Endothelial cell (in vitro differentiated cells): Measurements from ENCODE around the gene MPP3. TPM values are rescaled to one million over a fixed set of nuclear protein-coding genes. Genes with fewer than 3 reads are reported as not detected.

Experiments
- DNase-seq: peaks from one replicate; pipeline ENCODE4 v3.0.0; 2021; ENCODE audit warnings: low spot score
- H3K27ac Mint-ChIP-seq: one replicate; pipeline ENCODE4 v1.8.0; 2021; ENCODE audit warnings: mixed read lengths, inconsistent platforms; ENCODE audit not compliant: unreplicated experiment
- H3K27me3 Mint-ChIP-seq: one replicate; pipeline ENCODE4 v1.8.0; 2021; ENCODE audit warnings: mild to moderate bottlenecking, moderate library complexity, mixed read lengths, inconsistent platforms; ENCODE audit not compliant: unreplicated experiment
- H3K36me3 Mint-ChIP-seq: one replicate; pipeline ENCODE4 v1.8.0; 2021; ENCODE audit warnings: mild to moderate bottlenecking, low read depth, mixed read lengths, inconsistent platforms; ENCODE audit not compliant: unreplicated experiment
- H3K4me1 Mint-ChIP-seq: one replicate; pipeline ENCODE4 v1.8.0; 2021; ENCODE audit warnings: mild to moderate bottlenecking, mixed read lengths, inconsistent platforms; ENCODE audit not compliant: unreplicated experiment
- H3K4me3 Mint-ChIP-seq: one replicate; pipeline ENCODE4 v1.8.0; 2021; ENCODE audit warnings: mild to moderate bottlenecking, mixed read lengths, inconsistent platforms; ENCODE audit not compliant: unreplicated experiment
- H3K9me3 Mint-ChIP-seq: one replicate; pipeline ENCODE4 v1.8.0; 2021; ENCODE audit warnings: mixed read lengths, inconsistent platforms; ENCODE audit not compliant: unreplicated experiment
- total RNA-seq: library from RNA; stranded (reverse); fragmentation: NEBNext Ultra II Directional; extraction: Animal tissue kit (Norgen Biotek cat#: 25700); gene quantifications from one replicate; pipeline ENCODE4 v1.2.1, GENCODE V29; 2021; ENCODE audit not compliant: unreplicated experiment
- TF ChIP-seq, protein P1 (sequence below): fragments of 200-600 bp; sonication (generic); IDR thresholded peaks from one replicate; pipeline ENCODE4 v1.5.0; 2021; ENCODE audit warnings: antibody characterized with exemption; ENCODE audit not compliant: unreplicated experiment

The MPP3 gene
- total RNA-seq, 1 donor from 2014 or later: 5.2 TPM

DNA sequence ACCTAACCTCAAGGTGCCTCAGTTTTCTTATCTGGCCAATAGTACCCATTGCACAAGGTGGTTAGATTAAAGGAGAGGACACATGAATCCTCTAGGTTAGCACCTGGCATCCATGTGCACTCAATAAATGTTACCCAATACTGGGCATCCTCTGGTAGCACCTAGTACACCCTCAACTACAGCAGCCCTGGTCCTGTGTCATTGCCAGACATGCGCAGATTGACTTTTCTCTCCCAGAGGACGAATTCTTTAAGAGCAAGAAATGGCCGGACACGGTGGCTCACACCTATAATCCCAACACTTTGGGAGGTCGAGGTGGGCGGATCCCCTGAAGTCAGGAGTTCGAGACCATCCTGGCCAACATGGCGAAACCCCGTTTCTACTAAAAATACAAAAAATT is 61.5 kb downstream of the MPP3 start:
- no peak overlapping the region for H3K4me3 Mint-ChIP-seq
- H3K27ac Mint-ChIP-seq: no peak overlapping the region
- peaks cover 5% of the 10 kb centered on the region for H3K27me3 Mint-ChIP-seq
- peaks cover 29% of the 10 kb centered on the region for H3K36me3 Mint-ChIP-seq
- no peak for DNase-seq
- H3K4me1 Mint-ChIP-seq: peaks cover 5% of the 10 kb centered on the region
- TF ChIP-seq, protein P1, sequence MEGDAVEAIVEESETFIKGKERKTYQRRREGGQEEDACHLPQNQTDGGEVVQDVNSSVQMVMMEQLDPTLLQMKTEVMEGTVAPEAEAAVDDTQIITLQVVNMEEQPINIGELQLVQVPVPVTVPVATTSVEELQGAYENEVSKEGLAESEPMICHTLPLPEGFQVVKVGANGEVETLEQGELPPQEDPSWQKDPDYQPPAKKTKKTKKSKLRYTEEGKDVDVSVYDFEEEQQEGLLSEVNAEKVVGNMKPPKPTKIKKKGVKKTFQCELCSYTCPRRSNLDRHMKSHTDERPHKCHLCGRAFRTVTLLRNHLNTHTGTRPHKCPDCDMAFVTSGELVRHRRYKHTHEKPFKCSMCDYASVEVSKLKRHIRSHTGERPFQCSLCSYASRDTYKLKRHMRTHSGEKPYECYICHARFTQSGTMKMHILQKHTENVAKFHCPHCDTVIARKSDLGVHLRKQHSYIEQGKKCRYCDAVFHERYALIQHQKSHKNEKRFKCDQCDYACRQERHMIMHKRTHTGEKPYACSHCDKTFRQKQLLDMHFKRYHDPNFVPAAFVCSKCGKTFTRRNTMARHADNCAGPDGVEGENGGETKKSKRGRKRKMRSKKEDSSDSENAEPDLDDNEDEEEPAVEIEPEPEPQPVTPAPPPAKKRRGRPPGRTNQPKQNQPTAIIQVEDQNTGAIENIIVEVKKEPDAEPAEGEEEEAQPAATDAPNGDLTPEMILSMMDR: no peak
- no peaks in the 10 kb centered on the region for H3K9me3 Mint-ChIP-seq

DNA sequence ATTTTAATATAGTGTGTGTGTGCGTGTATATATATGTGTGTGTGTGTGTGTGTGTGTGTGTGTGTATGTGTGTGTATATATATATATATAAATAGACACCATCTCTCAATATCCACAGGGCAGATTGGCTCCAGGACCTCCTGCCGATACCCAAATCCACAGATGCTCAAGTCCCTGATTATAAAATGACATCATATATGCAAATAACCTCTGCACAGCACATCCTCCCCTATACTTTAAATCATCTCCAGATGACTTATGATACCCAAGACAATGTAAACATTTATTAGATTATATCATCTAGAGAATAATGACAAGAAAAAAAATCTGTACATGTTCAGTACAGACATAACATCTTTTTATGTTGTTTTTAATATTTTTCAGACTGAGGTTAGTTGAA is 62.0 kb downstream of the MPP3 start:
- TF ChIP-seq, protein P1: no peak
- Mint-ChIP-seq H3K27me3 (peaks cover 2% of the 10 kb centered on the region), H3K4me1 (peaks cover 5% of the 10 kb centered on the region), H3K4me3 (no peak overlapping the region), H3K9me3 (no peaks in the 10 kb centered on the region), H3K27ac (no peak overlapping the region), H3K36me3 (peaks cover 29% of the 10 kb centered on the region)
- DNase-seq: no peak

DNA sequence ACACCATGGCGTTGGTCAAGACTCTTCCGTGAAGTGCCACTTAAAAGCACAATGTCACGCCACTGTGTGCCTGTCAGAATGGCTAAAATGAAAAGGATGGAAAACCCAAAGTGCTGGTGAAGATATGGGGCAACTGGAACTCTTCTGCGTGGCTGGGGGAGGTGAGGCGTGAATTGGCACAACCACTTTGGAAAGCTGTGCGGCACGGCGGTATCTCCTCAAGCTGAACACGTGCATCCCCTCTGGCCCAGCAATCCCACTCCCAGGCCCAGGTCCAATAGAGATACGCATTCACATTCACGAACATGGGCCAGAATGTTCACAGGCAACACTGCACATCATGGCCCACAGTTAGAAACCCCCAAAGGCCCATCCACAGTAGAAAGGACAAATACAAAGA is 63.1 kb downstream of the MPP3 start:
- DNase-seq: no peak
- Mint-ChIP-seq H3K27ac (peak overlapping the region; percentile 67), H3K4me3 (no peak overlapping the region), H3K4me1 (peaks cover 5% of the 10 kb centered on the region), H3K36me3 (peaks cover 25% of the 10 kb centered on the region), H3K27me3 (peaks cover 2% of the 10 kb centered on the region), H3K9me3 (no peaks in the 10 kb centered on the region)
- TF ChIP-seq, protein P1: no peak

DNA sequence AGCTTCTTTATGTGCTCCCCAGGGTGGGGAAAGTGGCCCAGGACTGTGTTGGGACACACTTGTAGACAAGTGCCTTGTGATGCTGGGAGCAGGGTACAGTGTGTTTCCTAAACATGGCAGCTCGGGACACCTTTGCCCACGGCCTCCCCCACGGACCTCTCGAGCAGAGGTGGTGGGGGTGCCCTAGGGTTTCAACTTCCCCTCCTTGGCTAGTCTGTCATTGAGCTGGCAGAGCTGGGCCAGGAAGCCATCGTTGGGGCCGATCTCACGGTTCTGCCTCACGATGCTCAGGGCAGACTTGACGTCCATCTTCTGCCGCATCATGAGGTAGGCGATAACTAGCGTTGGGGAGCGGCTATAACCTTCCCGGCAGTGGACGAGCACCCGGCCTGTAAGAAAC is 63.5 kb downstream of the MPP3 start:
- Mint-ChIP-seq H3K4me1 (peaks cover 5% of the 10 kb centered on the region), H3K36me3 (peaks cover 25% of the 10 kb centered on the region), H3K27ac (no peak overlapping the region), H3K4me3 (peak overlapping the region; percentile 31), H3K9me3 (no peaks in the 10 kb centered on the region), H3K27me3 (peaks cover 2% of the 10 kb centered on the region)
- no peak for DNase-seq
- TF ChIP-seq, protein P1: no peak

DNA sequence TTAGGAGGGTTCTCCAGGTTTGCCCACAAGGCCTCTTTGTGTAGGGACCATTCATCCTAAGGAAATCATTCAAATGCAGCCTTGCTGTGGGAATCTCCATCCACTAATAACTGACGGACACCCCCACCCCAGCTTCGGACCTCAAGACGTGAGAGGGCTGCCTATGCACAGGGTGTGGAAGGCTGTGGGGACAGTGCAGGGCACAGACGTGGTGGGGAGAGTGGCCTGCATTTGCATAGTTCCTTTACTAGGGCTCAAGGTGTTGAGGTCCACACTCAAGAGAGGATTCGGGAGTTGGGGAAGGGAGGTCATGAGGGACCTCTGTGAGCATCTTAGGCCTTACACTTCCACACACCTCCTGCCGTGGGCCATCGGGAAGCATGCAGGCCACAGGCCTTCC is 64.0 kb downstream of the MPP3 start:
- Mint-ChIP-seq H3K4me3 (no peak overlapping the region), H3K9me3 (no peaks in the 10 kb centered on the region), H3K4me1 (peaks cover 5% of the 10 kb centered on the region), H3K27ac (no peak overlapping the region), H3K36me3 (peaks cover 25% of the 10 kb centered on the region), H3K27me3 (no peaks in the 10 kb centered on the region)
- DNase-seq: no peak
- TF ChIP-seq, protein P1: no peak
